ENCODE measurements around the gene RTP3.

The RTP3 gene

GRCh38 chr3:46463120-46463867 lies 34.5 kb upstream of the RTP3 start:
- no peak overlapping the region for H3K9ac ChIP-seq (ENCODE audit: low read length)
- no peaks in the 10 kb centered on the region for H3K36me3 ChIP-seq (ENCODE audit: insufficient read depth, low read length)
- peaks cover 11 to 30% of the 10 kb centered on the region in 2 donors for H3K27me3 ChIP-seq (ENCODE audit: control insufficient read depth in 1 of 2, insufficient read depth in 2 of 2, low read length in 2 of 2)
- H3K4me1 ChIP-seq (ENCODE audit: insufficient read depth, low read length): no peaks in the 10 kb centered on the region
- no peak overlapping the region for H3K4me3 ChIP-seq (ENCODE audit: low read depth in 1 of 2, low read length in 2 of 2)
- H3K9me3 ChIP-seq (ENCODE audit: low read length): no peaks in the 10 kb centered on the region
- H3K27ac ChIP-seq (ENCODE audit: low read depth, low read length): no peak overlapping the region

GRCh38 chr3:46463868-46464241 lies 33.9 kb upstream of the RTP3 start:
- peaks cover 11 to 30% of the 10 kb centered on the region in 2 donors for H3K27me3 ChIP-seq (ENCODE audit: control insufficient read depth in 1 of 2, insufficient read depth in 2 of 2, low read length in 2 of 2)
- no peaks in the 10 kb centered on the region for H3K36me3 ChIP-seq (ENCODE audit: insufficient read depth, low read length)
- H3K27ac ChIP-seq (ENCODE audit: low read depth, low read length): no peak overlapping the region
- no peaks in the 10 kb centered on the region for H3K9me3 ChIP-seq (ENCODE audit: low read length)
- no peaks in the 10 kb centered on the region for H3K4me1 ChIP-seq (ENCODE audit: insufficient read depth, low read length)
- no peak overlapping the region for H3K9ac ChIP-seq (ENCODE audit: low read length)
- H3K4me3 ChIP-seq (ENCODE audit: low read depth in 1 of 2, low read length in 2 of 2): no peak overlapping the region

- peaks cover 11 to 30% of the 10 kb centered on the region in 2 donors for H3K27me3 ChIP-seq (ENCODE audit: control insufficient read depth in 1 of 2, insufficient read depth in 2 of 2, low read length in 2 of 2)
- H3K27ac ChIP-seq (ENCODE audit: low read depth, low read length): no peak within 1 kb of the TSS
- no peaks in the 10 kb centered on the region for H3K9me3 ChIP-seq (ENCODE audit: low read length)
- no peaks in the 10 kb centered on the region for H3K36me3 ChIP-seq (ENCODE audit: insufficient read depth, low read length)
- H3K4me3 ChIP-seq (ENCODE audit: low read depth in 1 of 2, low read length in 2 of 2): no peak within 1 kb of the TSS
- H3K9ac ChIP-seq (ENCODE audit: low read length): no peak within 1 kb of the TSS
- H3K4me1 ChIP-seq (ENCODE audit: insufficient read depth, low read length): no peaks in the 10 kb centered on the region
These were observed 33.2 kb upstream of the RTP3 start, which contains the start of gene LTF for GRCh38 chr3:46464326-46465195. TSS of gene LTF (minus strand) at chr3:46464905. CDS start at chr3:46464867, 38 bp downstream.

GRCh38 chr3:46465196-46465520 lies 32.6 kb upstream of the RTP3 start:
- H3K4me3 ChIP-seq (ENCODE audit: low read depth in 1 of 2, low read length in 2 of 2): no peak overlapping the region
- no peaks in the 10 kb centered on the region for H3K4me1 ChIP-seq (ENCODE audit: insufficient read depth, low read length)
- no peaks in the 10 kb centered on the region for H3K36me3 ChIP-seq (ENCODE audit: insufficient read depth, low read length)
- no peak overlapping the region for H3K9ac ChIP-seq (ENCODE audit: low read length)
- H3K27ac ChIP-seq (ENCODE audit: low read depth, low read length): no peak overlapping the region
- H3K27me3 ChIP-seq (ENCODE audit: control insufficient read depth in 1 of 2, insufficient read depth in 2 of 2, low read length in 2 of 2): peaks cover 11 to 30% of the 10 kb centered on the region in 2 donors
- H3K9me3 ChIP-seq (ENCODE audit: low read length): no peaks in the 10 kb centered on the region

GRCh38 chr3:46466273-46466672 lies 31.5 kb upstream of the RTP3 start:
- Histone ChIP-seq H3K36me3 (ENCODE audit: insufficient read depth, low read length) (no peaks in the 10 kb centered on the region), H3K27ac (ENCODE audit: low read depth, low read length) (no peak overlapping the region), H3K9ac (ENCODE audit: low read length) (no peak overlapping the region), H3K9me3 (ENCODE audit: low read length) (no peaks in the 10 kb centered on the region), H3K27me3 (ENCODE audit: control insufficient read depth in 1 of 2, insufficient read depth in 2 of 2, low read length in 2 of 2) (peaks cover 11 to 30% of the 10 kb centered on the region in 2 donors), H3K4me3 (ENCODE audit: low read depth in 1 of 2, low read length in 2 of 2) (no peak overlapping the region), H3K4me1 (ENCODE audit: insufficient read depth, low read length) (no peaks in the 10 kb centered on the region)

- no peak overlapping the region for H3K9ac ChIP-seq (ENCODE audit: low read length)
- no peak overlapping the region for H3K27ac ChIP-seq (ENCODE audit: low read depth, low read length)
- no peaks in the 10 kb centered on the region for H3K4me1 ChIP-seq (ENCODE audit: insufficient read depth, low read length)
- no peak overlapping the region for H3K4me3 ChIP-seq (ENCODE audit: low read depth in 1 of 2, low read length in 2 of 2)
- no peaks in the 10 kb centered on the region for H3K36me3 ChIP-seq (ENCODE audit: insufficient read depth, low read length)
- H3K27me3 ChIP-seq (ENCODE audit: control insufficient read depth in 1 of 2, insufficient read depth in 2 of 2, low read length in 2 of 2): peaks cover 11 to 30% of the 10 kb centered on the region in 2 donors
- H3K9me3 ChIP-seq (ENCODE audit: low read length): no peaks in the 10 kb centered on the region
These were observed 30.8 kb upstream of the RTP3 start for GRCh38 chr3:46466871-46467403.

- Histone ChIP-seq H3K9me3 (ENCODE audit: low read length) (no peaks in the 10 kb centered on the region), H3K27ac (ENCODE audit: low read depth, low read length) (no peak overlapping the region), H3K27me3 (ENCODE audit: control insufficient read depth in 1 of 2, insufficient read depth in 2 of 2, low read length in 2 of 2) (peaks cover 11 to 28% of the 10 kb centered on the region in 2 donors), H3K36me3 (ENCODE audit: insufficient read depth, low read length) (no peaks in the 10 kb centered on the region), H3K4me3 (ENCODE audit: low read depth in 1 of 2, low read length in 2 of 2) (no peak overlapping the region), H3K9ac (ENCODE audit: low read length) (no peak overlapping the region), H3K4me1 (ENCODE audit: insufficient read depth, low read length) (no peaks in the 10 kb centered on the region)
These were observed 30.2 kb upstream of the RTP3 start for GRCh38 chr3:46467562-46467961.

- Histone ChIP-seq H3K4me3 (ENCODE audit: low read depth in 1 of 2, low read length in 2 of 2) (no peak overlapping the region), H3K4me1 (ENCODE audit: insufficient read depth, low read length) (no peaks in the 10 kb centered on the region), H3K9me3 (ENCODE audit: low read length) (no peaks in the 10 kb centered on the region), H3K27me3 (ENCODE audit: control insufficient read depth in 1 of 2, insufficient read depth in 2 of 2, low read length in 2 of 2) (peaks cover 11 to 14% of the 10 kb centered on the region in 2 donors), H3K27ac (ENCODE audit: low read depth, low read length) (no peak overlapping the region), H3K9ac (ENCODE audit: low read length) (no peak overlapping the region), H3K36me3 (ENCODE audit: insufficient read depth, low read length) (no peaks in the 10 kb centered on the region)
These were observed 28.8 kb upstream of the RTP3 start for GRCh38 chr3:46468753-46469600.

- H3K4me1 ChIP-seq (ENCODE audit: insufficient read depth, low read length): no peaks in the 10 kb centered on the region
- H3K9ac ChIP-seq (ENCODE audit: low read length): no peak overlapping the region
- no peaks in the 10 kb centered on the region for H3K36me3 ChIP-seq (ENCODE audit: insufficient read depth, low read length)
- H3K9me3 ChIP-seq (ENCODE audit: low read length): no peaks in the 10 kb centered on the region
- peaks cover 5 to 6% of the 10 kb centered on the region in 2 donors for H3K27me3 ChIP-seq (ENCODE audit: control insufficient read depth in 1 of 2, insufficient read depth in 2 of 2, low read length in 2 of 2)
- no peak overlapping the region for H3K4me3 ChIP-seq (ENCODE audit: low read depth in 1 of 2, low read length in 2 of 2)
- no peak overlapping the region for H3K27ac ChIP-seq (ENCODE audit: low read depth, low read length)
These were observed 28.0 kb upstream of the RTP3 start for GRCh38 chr3:46469680-46470357.

- Histone ChIP-seq H3K4me1 (ENCODE audit: insufficient read depth, low read length) (no peaks in the 10 kb centered on the region), H3K27me3 (ENCODE audit: control insufficient read depth in 1 of 2, insufficient read depth in 2 of 2, low read length in 2 of 2) (no peaks in the 10 kb centered on the region), H3K9ac (ENCODE audit: low read length) (no peak overlapping the region), H3K36me3 (ENCODE audit: insufficient read depth, low read length) (no peaks in the 10 kb centered on the region), H3K9me3 (ENCODE audit: low read length) (no peaks in the 10 kb centered on the region), H3K4me3 (ENCODE audit: low read depth in 1 of 2, low read length in 2 of 2) (no peak overlapping the region), H3K27ac (ENCODE audit: low read depth, low read length) (no peak overlapping the region)
These were observed 26.9 kb upstream of the RTP3 start for GRCh38 chr3:46470831-46471230.
